ENCODE results near the gene PARD3. TPM values are rescaled to one million over a fixed set of nuclear protein-coding genes. Genes with fewer than 3 reads are reported as not detected.

The PARD3 gene
- total and polyA plus RNA-seq, 2 experiments from 2014 or later = 6.3 to 21.2 TPM

DNA sequence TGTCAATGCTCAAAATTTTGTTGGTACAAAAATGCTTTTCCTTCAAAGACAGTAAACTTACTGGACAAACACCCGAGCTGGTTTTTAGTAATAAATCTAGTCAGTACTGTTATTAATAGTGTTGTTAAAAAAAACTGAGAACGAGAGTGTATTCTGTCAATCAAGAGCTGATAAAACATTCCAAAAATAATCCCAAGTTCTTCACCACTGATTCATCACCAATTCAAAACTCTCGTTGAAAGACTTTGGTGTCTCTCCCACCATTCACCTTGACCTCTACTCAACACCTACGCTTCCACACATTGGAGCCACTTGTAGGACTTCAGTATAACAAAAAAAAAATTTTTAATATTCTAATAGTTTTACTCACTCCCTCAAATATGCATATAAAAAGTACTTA is 279.2 kb downstream of the PARD3 start:
- no peak overlapping the region for H3K27ac ChIP-seq
- in situ Hi-C loops (cut with MboI) = no loop called here
- H3K9me3 ChIP-seq (ENCODE audit: low read depth) = no peaks in the 10 kb centered on the region
- H3K9ac ChIP-seq = no peak overlapping the region
- H3K27me3 ChIP-seq (replicated peaks; ENCODE audit: insufficient read depth) = no peaks in the 10 kb centered on the region
- no peaks in the 10 kb centered on the region for H3K9me2 ChIP-seq (ENCODE audit: insufficient read depth)
- DNase-seq = no peak
- no peaks in the 10 kb centered on the region for H3F3A ChIP-seq (ENCODE audit: insufficient read depth)
- peaks cover 12% of the 10 kb centered on the region for H3K4me1 ChIP-seq (ENCODE audit: insufficient read depth)
- no peak overlapping the region for H2AFZ ChIP-seq
- H4K20me1 ChIP-seq (ENCODE audit: insufficient read depth) = no peaks in the 10 kb centered on the region
- H3K36me3 ChIP-seq (ENCODE audit: low read depth) = no peaks in the 10 kb centered on the region
- TF ChIP-seq EZH2phosphoT487 (IDR thresholded peaks at IDR 0.05; ENCODE audit: insufficient read depth, low read depth) = no peak
- no peak for TF ChIP-seq EZH2 (IDR thresholded peaks at IDR 0.05; ENCODE audit: insufficient read depth, poor library complexity, severe bottlenecking)
- no peak overlapping the region for H3K4me3 ChIP-seq
- WGBS, 2 experiments (ENCODE audit: low coverage in 1 of 2, low lambda C conversion rate in 2 of 2, missing lambda C conversion rate in 2 of 2) = 52 to 56% methylated on average over 4 of the region's 4 CpGs
- H3K79me2 ChIP-seq (ENCODE audit: insufficient read depth) = 0 out of 2 replicates have a peak, but pooled peaks cover 19% of the 10 kb centered on the region
- no peak overlapping the region for H3K4me2 ChIP-seq (ENCODE audit: unreplicated experiment)

DNA sequence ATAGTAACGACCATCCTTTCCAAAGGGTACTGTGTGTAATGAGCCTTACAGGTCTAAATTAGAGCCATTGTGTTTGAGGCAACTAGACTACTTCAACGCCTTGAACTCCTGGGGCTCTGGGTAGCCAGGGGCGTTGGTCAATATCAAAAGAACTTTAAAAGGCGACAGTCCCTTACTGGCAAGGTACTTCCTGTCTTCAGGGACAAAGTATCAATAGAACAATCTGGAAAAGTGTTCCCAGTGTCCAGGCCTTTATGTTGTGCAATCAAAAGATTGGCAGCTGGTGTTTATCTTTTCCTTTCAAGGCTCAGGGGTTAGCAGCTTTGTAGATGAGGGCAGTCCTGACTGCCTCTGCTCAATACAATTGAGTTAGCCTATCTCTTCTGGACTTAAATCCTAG is 284.3 kb downstream of the PARD3 start:
- H3K4me1 ChIP-seq (ENCODE audit: insufficient read depth) = peaks cover 30% of the 10 kb centered on the region
- no peaks in the 10 kb centered on the region for H3K36me3 ChIP-seq (ENCODE audit: low read depth)
- no peak overlapping the region for H3K9ac ChIP-seq
- no peak overlapping the region for H3K4me2 ChIP-seq (ENCODE audit: unreplicated experiment)
- in situ Hi-C loops (cut with MboI) = no loop called here
- H3K27me3 ChIP-seq (replicated peaks; ENCODE audit: insufficient read depth) = no peaks in the 10 kb centered on the region
- no peak overlapping the region for H3K27ac ChIP-seq
- H3F3A ChIP-seq (ENCODE audit: insufficient read depth) = peaks cover 30% of the 10 kb centered on the region
- no peak overlapping the region for H2AFZ ChIP-seq
- H3K79me2 ChIP-seq (ENCODE audit: insufficient read depth) = 0 out of 2 replicates have a peak, but pooled peaks cover 8% of the 10 kb centered on the region
- no peaks in the 10 kb centered on the region for H4K20me1 ChIP-seq (ENCODE audit: insufficient read depth)
- H3K9me2 ChIP-seq (ENCODE audit: insufficient read depth) = no peaks in the 10 kb centered on the region
- WGBS, 2 experiments (ENCODE audit: low coverage in 1 of 2, low lambda C conversion rate in 2 of 2, missing lambda C conversion rate in 2 of 2) = 96 to 98% methylated on average over 4 of the region's 4 CpGs
- DNase-seq = no peak
- no peak for TF ChIP-seq EZH2 (IDR thresholded peaks at IDR 0.05; ENCODE audit: insufficient read depth, poor library complexity, severe bottlenecking)
- TF ChIP-seq EZH2phosphoT487 (IDR thresholded peaks at IDR 0.05; ENCODE audit: insufficient read depth, low read depth) = no peak
- H3K4me3 ChIP-seq = no peak overlapping the region
- no peaks in the 10 kb centered on the region for H3K9me3 ChIP-seq (ENCODE audit: low read depth)

DNA sequence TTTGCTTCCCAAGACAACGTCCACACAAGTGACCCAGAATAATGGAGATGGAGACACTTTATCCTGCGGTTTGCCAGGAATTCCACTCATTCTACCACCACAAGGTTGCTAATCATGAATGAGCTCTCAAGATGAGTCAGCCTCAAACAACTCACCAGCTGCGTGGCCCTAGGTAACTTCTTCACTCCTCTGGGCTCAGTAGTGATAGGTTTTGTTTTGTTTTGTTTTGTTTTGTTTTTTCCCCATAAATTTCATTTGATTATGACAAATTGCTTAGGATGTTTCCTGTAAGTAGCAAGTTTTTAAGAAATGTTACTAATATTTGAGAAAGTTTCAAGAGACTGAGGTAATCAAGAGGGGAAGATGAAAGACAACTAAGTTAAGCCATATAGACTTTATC is 286.8 kb downstream of the PARD3 start:
- TF ChIP-seq EZH2phosphoT487 (IDR thresholded peaks at IDR 0.05; ENCODE audit: insufficient read depth, low read depth) = no peak
- no peak for TF ChIP-seq EZH2 (IDR thresholded peaks at IDR 0.05; ENCODE audit: insufficient read depth, poor library complexity, severe bottlenecking)
- Histone ChIP-seq H3K9me3 (ENCODE audit: low read depth) (no peaks in the 10 kb centered on the region), H3K4me3 (0 out of 2 replicates have a peak overlapping the region, but pooled peaks have one; percentile 55), H3F3A (ENCODE audit: insufficient read depth) (peaks cover 45% of the 10 kb centered on the region), H3K27ac (peak overlapping the region; percentile 97), H4K20me1 (ENCODE audit: insufficient read depth) (no peaks in the 10 kb centered on the region), H3K9ac (peak overlapping the region; percentile 32), H2AFZ (no peak overlapping the region), H3K4me2 (ENCODE audit: unreplicated experiment) (peak overlapping the region; percentile 78), H3K27me3 (replicated peaks; ENCODE audit: insufficient read depth) (no peaks in the 10 kb centered on the region), H3K36me3 (ENCODE audit: low read depth) (no peaks in the 10 kb centered on the region), H3K79me2 (ENCODE audit: insufficient read depth) (peaks cover 1% of the 10 kb centered on the region; the same call in 1 of the 2 replicates), H3K4me1 (ENCODE audit: insufficient read depth) (peaks cover 36% of the 10 kb centered on the region), H3K9me2 (ENCODE audit: insufficient read depth) (no peaks in the 10 kb centered on the region)
- WGBS, 2 experiments (ENCODE audit: low coverage in 1 of 2, low lambda C conversion rate in 2 of 2, missing lambda C conversion rate in 2 of 2) = 2 to 3% methylated on average over 3 of the region's 3 CpGs
- DNase-seq = peak; percentile 94
- in situ Hi-C loops (cut with MboI) = no loop called here

DNA sequence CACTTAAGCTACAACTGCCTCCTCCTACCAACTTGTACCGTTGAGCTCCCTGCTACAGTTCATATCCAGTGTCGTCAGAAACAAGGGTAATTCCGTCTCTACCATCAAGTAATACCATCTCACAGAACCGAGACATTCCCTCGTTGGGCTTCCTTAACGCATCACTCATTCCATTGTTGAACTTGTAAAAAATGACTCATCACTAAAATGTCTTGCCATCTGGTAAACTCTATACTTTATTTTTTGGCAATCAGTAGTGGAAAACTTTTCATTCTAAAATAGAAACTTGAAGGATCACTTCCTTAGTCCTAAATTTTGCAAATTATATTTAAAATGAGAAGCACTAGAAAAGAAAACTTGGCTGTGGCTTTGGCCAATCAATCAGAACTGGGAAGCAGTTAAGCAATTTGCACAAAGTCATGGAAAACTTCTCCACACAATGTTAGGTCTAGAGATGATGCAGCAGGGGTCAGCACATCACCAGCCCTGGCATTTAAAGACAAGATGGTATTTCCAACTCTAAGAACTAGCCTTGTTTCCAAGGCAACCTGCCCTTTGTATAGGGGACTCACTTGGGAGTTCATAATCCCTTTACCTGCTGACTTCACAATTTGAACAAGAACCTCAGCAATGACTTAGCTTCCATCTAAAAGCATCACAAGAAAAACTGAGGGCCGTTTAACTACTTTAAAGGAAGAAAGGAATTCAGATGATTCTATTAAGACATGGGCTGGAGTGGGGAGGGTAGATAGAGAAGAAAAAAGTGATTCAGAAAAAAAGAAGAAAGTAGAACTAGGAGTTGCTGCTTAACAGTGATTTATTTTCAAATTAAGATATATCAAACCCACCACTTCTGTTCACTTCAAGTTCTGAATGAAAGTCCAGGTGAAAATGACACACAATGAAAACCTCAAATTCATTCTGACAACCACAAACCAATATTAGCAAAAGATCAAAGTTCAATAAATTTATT is 288.1 kb downstream of the PARD3 start:
- Histone ChIP-seq H3K79me2 (ENCODE audit: insufficient read depth) (peaks cover 8% of the 10 kb centered on the region; the same call in 1 of the 2 replicates), H3K27me3 (replicated peaks; ENCODE audit: insufficient read depth) (no peaks in the 10 kb centered on the region), H3K4me3 (peak overlapping the region; percentile 55), H3K9me2 (ENCODE audit: insufficient read depth) (no peaks in the 10 kb centered on the region), H4K20me1 (ENCODE audit: insufficient read depth) (no peaks in the 10 kb centered on the region), H2AFZ (peak overlapping the region; percentile 64), H3K4me2 (ENCODE audit: unreplicated experiment) (peak overlapping the region; percentile 78), H3K36me3 (ENCODE audit: low read depth) (no peaks in the 10 kb centered on the region), H3K9ac (peak overlapping the region; percentile 82), H3K27ac (peak overlapping the region; percentile 97), H3F3A (ENCODE audit: insufficient read depth) (peaks cover 45% of the 10 kb centered on the region), H3K9me3 (ENCODE audit: low read depth) (no peaks in the 10 kb centered on the region), H3K4me1 (ENCODE audit: insufficient read depth) (peaks cover 36% of the 10 kb centered on the region)
- in situ Hi-C loops (cut with MboI) = no loop called here
- WGBS, 2 experiments (ENCODE audit: low coverage in 1 of 2, low lambda C conversion rate in 2 of 2, missing lambda C conversion rate in 2 of 2) = 4 to 7% methylated on average over 7 of the region's 7 CpGs
- peak; percentile 94 for DNase-seq
- TF ChIP-seq EZH2phosphoT487 (IDR thresholded peaks at IDR 0.05; ENCODE audit: insufficient read depth, low read depth) (no peak), EZH2 (IDR thresholded peaks at IDR 0.05; ENCODE audit: insufficient read depth, poor library complexity, severe bottlenecking) (no peak)
